Measurements from ENCODE around the gene GCK. TPM values are rescaled to one million over a fixed set of nuclear protein-coding genes. Genes with fewer than 3 reads are reported as not detected.
"Not testable (repeated sequence)": the region's sequence is repeated elsewhere in the genome, so short reads cannot be mapped to it uniquely, and the experiment has no call there.

Gene GCK
- total and polyA plus RNA-seq, 3 donors from 2014 or later = 0.90 to 1.2 (median 0.94) TPM

DNA sequence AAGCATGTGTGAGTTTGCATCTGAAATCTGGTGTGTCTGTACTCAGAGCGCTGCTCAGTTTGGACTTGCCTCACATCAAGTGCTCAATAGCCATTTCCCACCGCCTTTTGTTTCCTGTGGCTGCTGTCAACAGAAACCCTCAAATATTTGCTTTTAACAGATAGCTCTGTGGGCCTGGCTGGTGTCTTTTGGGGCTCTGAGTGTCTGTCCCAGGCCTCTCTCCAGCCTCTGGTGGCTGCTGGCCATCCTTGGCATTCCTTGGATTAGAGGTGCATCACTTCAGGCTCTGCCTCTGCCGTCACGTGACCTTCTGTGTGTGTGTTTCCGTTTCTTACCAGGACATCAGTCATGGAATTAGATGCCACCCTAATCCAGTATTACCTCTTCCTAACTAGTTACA lies 20.9 kb upstream of the GCK start:
- Histone ChIP-seq H3K9me3 (no peaks in the 10 kb centered on the region), H3K36me3 (ENCODE audit: low read depth, missing control alignments) (peaks cover 3% of the 10 kb centered on the region), H3K27me3 (no peaks in the 10 kb centered on the region), H3K4me3 (no peak overlapping the region), H3K27ac (no peak overlapping the region), H3K4me1 (no peaks in the 10 kb centered on the region)
- TF ChIP-seq, protein P1, sequence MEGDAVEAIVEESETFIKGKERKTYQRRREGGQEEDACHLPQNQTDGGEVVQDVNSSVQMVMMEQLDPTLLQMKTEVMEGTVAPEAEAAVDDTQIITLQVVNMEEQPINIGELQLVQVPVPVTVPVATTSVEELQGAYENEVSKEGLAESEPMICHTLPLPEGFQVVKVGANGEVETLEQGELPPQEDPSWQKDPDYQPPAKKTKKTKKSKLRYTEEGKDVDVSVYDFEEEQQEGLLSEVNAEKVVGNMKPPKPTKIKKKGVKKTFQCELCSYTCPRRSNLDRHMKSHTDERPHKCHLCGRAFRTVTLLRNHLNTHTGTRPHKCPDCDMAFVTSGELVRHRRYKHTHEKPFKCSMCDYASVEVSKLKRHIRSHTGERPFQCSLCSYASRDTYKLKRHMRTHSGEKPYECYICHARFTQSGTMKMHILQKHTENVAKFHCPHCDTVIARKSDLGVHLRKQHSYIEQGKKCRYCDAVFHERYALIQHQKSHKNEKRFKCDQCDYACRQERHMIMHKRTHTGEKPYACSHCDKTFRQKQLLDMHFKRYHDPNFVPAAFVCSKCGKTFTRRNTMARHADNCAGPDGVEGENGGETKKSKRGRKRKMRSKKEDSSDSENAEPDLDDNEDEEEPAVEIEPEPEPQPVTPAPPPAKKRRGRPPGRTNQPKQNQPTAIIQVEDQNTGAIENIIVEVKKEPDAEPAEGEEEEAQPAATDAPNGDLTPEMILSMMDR (IDR thresholded peaks at IDR 0.05) = no peak
- TF ChIP-seq POLR2A (IDR thresholded peaks at IDR 0.05) = no peak
- WGBS, 2 donors = 92 to 93% methylated on average over 5 of the region's 5 CpGs
- no peak for DNase-seq
- intact Hi-C loops (cut with DNase I; ENCODE audit: low total_unique reads) = no loop called here

DNA sequence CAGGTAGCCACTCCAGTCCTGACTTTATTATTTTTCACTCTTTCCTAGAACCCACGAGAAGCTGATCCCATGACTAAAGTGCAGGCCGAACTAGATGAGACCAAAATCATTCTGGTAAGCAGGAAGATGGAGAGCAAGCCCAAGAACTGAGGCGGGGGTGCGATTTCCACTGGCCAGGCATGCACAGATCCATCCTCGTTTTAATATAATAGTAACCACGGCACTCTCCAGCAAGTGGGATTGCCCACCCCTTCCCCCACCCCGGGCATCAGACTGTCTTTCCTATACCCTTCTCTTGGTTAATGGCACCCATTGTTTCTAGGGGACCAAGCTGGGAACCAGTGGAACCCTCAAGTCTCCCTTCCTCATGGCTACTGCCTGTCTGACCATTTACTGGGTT lies 18.8 kb upstream of the GCK start:
- Histone ChIP-seq H3K9me3 (no peaks in the 10 kb centered on the region), H3K36me3 (ENCODE audit: low read depth, missing control alignments) (peaks cover 3% of the 10 kb centered on the region), H3K27ac (no peak overlapping the region), H3K4me3 (no peak overlapping the region), H3K27me3 (no peaks in the 10 kb centered on the region), H3K4me1 (no peaks in the 10 kb centered on the region)
- no peak for TF ChIP-seq POLR2A (IDR thresholded peaks at IDR 0.05)
- TF ChIP-seq, protein P1 (IDR thresholded peaks at IDR 0.05) = no peak
- no peak for DNase-seq
- WGBS, 2 donors = 93 to 95% methylated on average over 7 of the region's 7 CpGs
- intact Hi-C loops (cut with DNase I; ENCODE audit: low total_unique reads) = no loop called here

DNA sequence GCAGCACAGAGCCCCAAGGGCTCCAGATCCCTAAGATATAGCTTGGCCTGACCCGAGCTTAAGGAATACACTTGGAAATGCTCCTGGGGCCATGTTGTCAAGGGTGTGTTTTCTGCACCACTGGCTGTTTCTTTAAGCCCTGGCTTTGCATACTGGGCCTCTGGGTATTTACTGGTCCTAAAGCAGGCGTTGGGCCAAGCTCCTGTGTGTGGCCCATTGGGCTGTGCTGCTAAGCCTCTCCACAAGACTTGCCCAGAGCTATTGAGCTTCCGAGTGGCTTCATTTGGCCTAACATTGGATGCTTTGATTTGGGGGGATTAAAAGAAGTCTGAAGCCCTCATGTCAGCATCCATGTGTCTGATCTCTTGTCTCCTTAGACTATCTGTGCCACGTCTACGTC lies 16.8 kb upstream of the GCK start:
- no peak for DNase-seq
- Histone ChIP-seq H3K9me3 (no peaks in the 10 kb centered on the region), H3K27ac (no peak overlapping the region), H3K4me3 (no peak overlapping the region), H3K4me1 (no peaks in the 10 kb centered on the region), H3K36me3 (ENCODE audit: low read depth, missing control alignments) (peaks cover 3% of the 10 kb centered on the region), H3K27me3 (no peaks in the 10 kb centered on the region)
- TF ChIP-seq POLR2A (IDR thresholded peaks at IDR 0.05) = no peak
- TF ChIP-seq, protein P1 (IDR thresholded peaks at IDR 0.05) = no peak
- WGBS, 2 donors = 89 to 90% methylated on average over 4 to 5 of the region's 5 CpGs
- intact Hi-C loops (cut with DNase I; ENCODE audit: low total_unique reads) = no loop called here

DNA sequence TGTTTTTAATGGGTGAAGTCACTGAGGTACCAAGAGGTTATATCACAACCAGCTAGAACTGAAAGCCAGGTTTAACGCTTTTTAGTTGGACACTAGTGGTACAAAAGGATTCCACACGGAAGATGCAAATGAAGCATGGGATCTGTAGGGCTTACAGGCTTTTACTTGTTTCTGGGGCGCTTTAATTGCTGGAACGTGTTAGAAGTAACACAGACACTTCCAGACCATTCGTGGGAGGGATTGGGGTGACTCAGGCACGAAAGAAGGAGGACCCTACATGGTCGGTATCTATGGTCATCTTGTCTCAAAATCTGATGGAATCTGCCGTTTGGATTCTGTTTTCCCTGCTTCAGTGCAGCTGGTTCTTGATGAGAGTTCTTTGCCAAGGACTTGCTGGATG lies 12.6 kb upstream of the GCK start:
- DNase-seq = no peak
- WGBS, 2 donors = 16% methylated on average over 8 of the region's 8 CpGs
- Histone ChIP-seq H3K27ac (no peak overlapping the region), H3K36me3 (ENCODE audit: low read depth, missing control alignments) (no peaks in the 10 kb centered on the region), H3K9me3 (no peaks in the 10 kb centered on the region), H3K4me3 (peak overlapping the region; percentile 89 to 98), H3K4me1 (no peaks in the 10 kb centered on the region), H3K27me3 (no peaks in the 10 kb centered on the region)
- no peak for TF ChIP-seq POLR2A (IDR thresholded peaks at IDR 0.05)
- TF ChIP-seq, protein P1 (IDR thresholded peaks at IDR 0.05) = no peak
- intact Hi-C loops (cut with DNase I; ENCODE audit: low total_unique reads) = no loop called here

DNA sequence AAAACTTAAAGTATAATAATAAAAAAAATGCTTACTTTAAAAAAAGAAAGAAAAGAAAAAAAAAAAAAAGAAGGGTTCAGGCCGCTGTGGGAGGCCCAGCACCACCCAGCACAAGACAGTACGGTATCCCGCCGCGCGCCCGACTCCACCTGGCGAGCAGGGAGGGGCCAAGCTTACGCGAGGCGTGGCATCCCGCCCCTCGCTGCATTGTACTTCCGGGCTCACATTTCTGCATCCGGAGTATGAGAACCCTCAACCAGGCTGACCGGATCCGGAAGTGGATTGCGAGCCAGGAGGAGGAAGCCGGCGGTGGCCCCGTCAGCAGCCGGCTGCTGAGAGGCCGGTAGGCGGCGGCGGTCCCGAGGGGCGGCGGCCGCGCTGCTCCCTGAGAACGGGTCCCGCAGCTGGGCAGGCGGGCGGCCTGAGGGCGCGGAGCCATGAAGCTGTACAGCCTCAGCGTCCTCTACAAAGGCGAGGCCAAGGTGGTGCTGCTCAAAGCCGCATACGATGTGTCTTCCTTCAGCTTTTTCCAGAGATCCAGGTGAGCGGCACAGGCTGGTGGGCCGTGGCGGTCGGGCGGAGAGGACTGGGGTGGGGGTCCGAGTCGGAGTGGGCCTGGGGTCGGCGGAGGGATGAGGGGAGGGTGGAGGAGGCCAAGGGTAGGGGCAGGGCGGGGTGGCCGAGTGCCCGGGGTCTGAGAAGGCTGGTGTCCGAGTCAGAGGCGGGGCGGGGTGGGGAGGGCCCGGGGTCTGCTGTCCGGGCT lies 11.6 kb upstream of the GCK start, which contains the start of gene YKT6:
TSS of gene YKT6 (plus strand) at position 280 of the 763 bp plus-strand sequence. CDS start at position 438, 158 bp downstream.
- no peak for TF ChIP-seq POLR2A (IDR thresholded peaks at IDR 0.05)
- TF ChIP-seq, protein P1 (IDR thresholded peaks at IDR 0.05) = peak; percentile 44 to 54 (median 52)
- no peaks in the 10 kb centered on the region for H3K9me3 ChIP-seq
- peak; percentile 98 for DNase-seq
- H3K4me1 ChIP-seq = no peaks in the 10 kb centered on the region
- H3K27ac ChIP-seq = peak within 1 kb of the TSS in 1 of 2 donors; percentile 66
- no peaks in the 10 kb centered on the region for H3K27me3 ChIP-seq
- 1 to 2% methylated on average over 23 to 52 of the region's 58 CpGs for WGBS, 2 donors
- intact Hi-C loops (cut with DNase I; ENCODE audit: low total_unique reads) = no loop called here
- no peaks in the 10 kb centered on the region for H3K36me3 ChIP-seq (ENCODE audit: low read depth, missing control alignments)
- peak within 1 kb of the TSS; percentile 89 to 98 for H3K4me3 ChIP-seq

DNA sequence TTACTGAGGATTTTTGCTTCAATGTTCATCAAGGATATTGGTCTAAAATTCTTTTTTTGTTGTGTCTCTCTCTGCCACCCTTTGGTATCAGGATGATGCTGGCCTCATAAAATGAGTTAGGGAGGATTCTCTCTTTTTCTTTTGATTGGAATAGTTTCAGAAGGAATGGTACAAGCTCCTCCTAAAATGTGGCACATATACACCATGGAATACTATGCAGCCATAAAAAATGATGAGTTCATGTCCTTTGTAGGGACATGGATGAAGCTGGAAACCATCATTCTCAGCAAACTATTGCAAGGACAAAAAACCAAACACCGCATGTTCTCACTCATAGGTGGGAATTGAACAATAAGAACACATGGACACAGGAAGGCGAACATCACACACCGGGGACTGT lies 10.9 kb upstream of the GCK start:
- H3K27ac ChIP-seq; H3K27me3 ChIP-seq; intact Hi-C loops (cut with DNase I; ENCODE audit: low total_unique reads); H3K4me1 ChIP-seq; DNase-seq; H3K9me3 ChIP-seq; H3K36me3 ChIP-seq (ENCODE audit: low read depth, missing control alignments): not testable (repeated sequence)
- 72% methylated on average over 3 of the region's 3 CpGs; no CpG with 5 or more reads in 1 of the 2 donors for WGBS, 2 donors
- peak overlapping the region in 1 of 2 donors; percentile 89 for H3K4me3 ChIP-seq
